GM12872 (cell line): ENCODE measurements around the gene IGIP.

Experiments used
- TF ChIP-seq, protein P1 (sequence below): IDR thresholded peaks from 3 replicates; pipeline ENCODE4 v1.5.1; 2011; ENCODE audit warnings: low read depth, mild to moderate bottlenecking, low read length, moderate library complexity; ENCODE audit not compliant: insufficient read depth

The IGIP gene

DNA sequence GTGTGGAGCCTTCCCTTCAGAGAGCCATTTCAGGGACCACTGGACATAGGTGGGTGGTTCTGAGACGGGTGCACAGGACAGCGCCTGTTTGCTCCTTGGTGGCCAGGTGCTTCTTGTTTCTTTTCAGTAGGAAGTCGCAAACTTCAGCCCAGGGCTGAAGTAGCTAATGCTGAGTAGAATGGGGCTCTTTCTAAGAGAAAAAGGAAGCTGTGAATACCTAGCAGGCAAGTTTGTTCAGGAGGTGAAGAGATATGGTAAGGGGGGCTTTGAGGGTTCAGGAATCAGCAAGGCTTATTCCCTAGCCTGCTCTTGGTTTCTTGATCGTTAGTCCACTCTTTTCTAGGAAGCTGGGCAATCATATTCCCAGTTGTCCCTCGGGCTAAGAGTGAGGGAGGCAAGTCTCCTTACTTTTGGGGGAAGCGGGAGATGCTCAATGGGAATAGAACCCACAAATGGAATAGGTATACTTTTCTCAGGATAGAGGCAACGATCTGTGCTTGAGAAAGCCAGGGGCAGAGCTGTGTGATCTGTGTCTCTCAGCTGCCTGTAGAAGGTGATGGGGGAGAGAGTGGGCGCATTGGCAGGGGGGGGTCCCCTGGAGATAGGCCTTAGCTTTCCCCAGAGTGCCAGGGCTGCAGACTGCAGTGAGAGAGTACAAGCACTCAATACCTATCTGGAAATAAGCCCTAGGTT is 13.7 kb upstream of the IGIP start:
- TF ChIP-seq, protein P1, sequence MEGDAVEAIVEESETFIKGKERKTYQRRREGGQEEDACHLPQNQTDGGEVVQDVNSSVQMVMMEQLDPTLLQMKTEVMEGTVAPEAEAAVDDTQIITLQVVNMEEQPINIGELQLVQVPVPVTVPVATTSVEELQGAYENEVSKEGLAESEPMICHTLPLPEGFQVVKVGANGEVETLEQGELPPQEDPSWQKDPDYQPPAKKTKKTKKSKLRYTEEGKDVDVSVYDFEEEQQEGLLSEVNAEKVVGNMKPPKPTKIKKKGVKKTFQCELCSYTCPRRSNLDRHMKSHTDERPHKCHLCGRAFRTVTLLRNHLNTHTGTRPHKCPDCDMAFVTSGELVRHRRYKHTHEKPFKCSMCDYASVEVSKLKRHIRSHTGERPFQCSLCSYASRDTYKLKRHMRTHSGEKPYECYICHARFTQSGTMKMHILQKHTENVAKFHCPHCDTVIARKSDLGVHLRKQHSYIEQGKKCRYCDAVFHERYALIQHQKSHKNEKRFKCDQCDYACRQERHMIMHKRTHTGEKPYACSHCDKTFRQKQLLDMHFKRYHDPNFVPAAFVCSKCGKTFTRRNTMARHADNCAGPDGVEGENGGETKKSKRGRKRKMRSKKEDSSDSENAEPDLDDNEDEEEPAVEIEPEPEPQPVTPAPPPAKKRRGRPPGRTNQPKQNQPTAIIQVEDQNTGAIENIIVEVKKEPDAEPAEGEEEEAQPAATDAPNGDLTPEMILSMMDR, result no peak

DNA sequence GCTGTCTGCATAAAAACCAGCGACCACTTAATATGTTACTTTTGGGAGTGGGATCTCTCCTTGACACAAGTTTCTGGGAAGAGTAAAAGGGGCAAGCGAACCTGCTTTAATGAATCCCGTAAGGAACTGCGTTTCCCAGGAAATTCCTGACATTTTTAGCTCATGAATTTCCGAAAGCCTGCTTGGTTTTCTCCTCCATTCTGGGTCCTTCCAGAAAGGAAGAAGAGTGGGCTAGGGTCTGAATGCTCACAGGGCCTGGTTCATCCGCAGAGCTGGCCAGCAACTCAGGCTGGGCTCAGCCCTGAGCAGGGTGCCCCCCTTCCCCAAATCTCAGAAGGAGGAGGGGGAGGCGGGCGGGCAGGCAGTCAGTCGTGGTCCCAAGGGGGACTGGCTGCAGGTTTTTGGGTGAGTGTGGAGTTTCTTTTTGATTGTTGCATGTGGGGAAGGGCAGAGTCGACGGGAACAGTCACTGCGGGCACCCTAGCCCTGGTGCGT is 13.0 kb upstream of the IGIP start:
- TF ChIP-seq, protein P1, result no peak

DNA sequence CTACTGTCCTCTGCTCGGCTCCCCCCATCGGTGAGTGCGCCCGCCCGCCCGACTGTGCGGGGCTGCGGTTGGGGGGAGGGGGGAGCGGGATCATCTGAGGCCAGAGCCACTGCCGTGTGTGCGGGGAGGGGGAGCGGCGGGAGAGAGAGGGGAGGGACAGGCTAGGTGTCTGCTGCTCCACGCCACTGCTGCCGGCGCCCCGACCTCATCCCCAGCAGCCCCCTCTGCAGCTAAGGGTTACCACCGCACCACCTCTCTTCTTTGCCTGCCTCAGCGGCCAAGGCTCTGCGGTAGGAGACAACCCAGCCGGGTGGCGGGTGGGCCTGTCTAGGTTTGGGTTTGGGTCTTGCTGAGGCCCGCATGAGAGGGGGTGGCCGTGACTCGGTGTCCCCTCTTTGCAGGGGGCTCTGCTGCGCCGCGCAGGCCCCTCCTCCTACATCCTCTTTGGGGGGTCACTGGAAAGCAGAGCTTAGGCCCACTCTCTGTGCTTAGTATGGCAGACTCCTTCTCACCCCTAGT is 12.5 kb upstream of the IGIP start:
- TF ChIP-seq, protein P1, result no peak

DNA sequence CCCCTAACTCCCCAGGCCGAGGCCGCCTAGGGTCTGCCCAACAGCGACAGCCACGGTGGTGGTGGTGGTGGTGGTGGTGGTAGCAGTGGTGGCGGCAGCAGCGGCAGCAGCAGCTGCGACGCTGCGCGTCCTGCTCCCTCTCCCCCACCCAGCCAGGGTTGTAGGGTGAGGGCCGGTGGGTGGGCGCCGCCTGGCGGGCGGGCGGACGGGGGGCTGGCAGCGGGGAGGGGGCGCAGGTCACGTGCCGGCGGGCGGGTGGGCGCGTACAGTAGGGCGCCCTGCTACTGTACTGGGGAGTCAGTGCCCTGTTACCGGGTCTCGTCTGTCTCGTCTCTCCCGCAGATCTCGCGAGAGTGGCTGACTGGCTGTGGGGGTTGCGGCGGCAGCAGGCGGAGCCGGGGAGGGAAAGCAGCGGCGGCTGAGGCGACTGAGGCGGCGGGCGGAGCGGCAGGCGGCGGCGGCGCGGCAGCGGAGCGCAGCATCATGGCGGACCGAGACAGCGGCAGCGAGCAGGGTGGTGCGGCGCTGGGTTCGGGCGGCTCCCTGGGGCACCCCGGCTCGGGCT is 12.0 kb upstream of the IGIP start, which contains the start of gene PURA:
PURA (plus strand) TSS at position 411 of the 565 bp plus-strand sequence; CDS start at position 484, 73 bp downstream.
- TF ChIP-seq, protein P1, result peak; percentile 17; the same call in 1 of the 3 replicates

DNA sequence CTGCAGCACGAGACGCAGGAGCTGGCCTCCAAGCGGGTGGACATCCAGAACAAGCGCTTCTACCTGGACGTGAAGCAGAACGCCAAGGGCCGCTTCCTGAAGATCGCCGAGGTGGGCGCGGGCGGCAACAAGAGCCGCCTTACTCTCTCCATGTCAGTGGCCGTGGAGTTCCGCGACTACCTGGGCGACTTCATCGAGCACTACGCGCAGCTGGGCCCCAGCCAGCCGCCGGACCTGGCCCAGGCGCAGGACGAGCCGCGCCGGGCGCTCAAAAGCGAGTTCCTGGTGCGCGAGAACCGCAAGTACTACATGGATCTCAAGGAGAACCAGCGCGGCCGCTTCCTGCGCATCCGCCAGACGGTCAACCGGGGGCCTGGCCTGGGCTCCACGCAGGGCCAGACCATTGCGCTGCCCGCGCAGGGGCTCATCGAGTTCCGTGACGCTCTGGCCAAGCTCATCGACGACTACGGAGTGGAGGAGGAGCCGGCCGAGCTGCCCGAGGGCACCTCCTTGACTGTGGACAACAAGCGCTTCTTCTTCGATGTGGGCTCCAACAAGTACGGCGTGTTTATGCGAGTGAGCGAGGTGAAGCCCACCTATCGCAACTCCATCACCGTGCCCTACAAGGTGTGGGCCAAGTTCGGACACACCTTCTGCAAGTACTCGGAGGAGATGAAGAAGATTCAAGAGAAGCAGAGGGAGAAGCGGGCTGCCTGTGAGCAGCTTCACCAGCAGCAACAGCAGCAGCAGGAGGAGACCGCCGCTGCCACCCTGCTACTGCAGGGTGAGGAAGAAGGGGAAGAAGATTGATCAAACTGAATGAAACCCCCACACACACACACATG is 11.2 kb upstream of the IGIP start:
- TF ChIP-seq, protein P1, result no peak

DNA sequence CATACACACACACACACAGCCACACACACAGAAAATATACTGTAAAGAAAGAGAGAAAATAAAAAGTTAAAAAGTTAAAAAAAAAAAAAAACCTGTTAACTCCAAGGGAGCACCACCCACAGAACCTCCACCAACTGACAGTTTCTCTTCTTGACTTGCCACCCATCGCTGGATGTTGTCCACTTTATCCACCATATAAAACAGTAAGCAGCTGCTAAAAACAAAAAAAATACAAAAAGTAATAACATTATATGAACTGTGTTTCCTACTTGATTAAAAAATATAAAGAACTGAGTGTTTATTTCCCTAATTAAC is 10.6 kb upstream of the IGIP start:
- TF ChIP-seq, protein P1, result no peak

DNA sequence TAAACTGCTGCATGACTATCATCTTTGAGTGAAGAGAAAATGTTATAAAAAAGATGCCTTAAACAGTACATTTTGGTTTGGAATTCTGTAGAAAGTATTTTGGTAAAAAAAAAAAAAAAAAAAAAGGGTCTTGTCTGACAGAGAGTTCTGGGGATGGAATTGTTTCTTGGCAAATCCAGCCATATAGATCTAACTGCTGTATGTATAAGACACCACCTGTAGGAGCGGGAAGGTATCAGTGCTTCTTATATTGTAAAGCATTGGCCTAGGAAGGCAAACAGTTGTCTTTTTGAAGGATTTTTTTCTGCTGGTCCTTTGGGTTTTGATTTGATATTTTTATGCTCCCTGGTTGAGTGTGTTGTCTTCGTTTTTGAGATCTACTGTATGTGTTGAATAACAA is 9.0 kb upstream of the IGIP start:
- TF ChIP-seq, protein P1, result no peak
